SK-N-MC (cell line): ENCODE data around the gene GOSR2.

Experiments used
- EZH2 ChIP-seq: fragments of 200-600 bp; sonication (generic); IDR thresholded peaks from one replicate; pipeline ENCODE4 v1.6.1; 2017; ENCODE audit warnings: antibody characterized with exemption
- FOXP2 ChIP-seq: optimal IDR thresholded peaks from 2 replicates; pipeline ENCODE3; 2011; ENCODE audit warnings: mild to moderate bottlenecking, moderate library complexity; ENCODE audit not compliant: insufficient read depth; ENCODE audit errors: extremely low read length, control extremely low read depth
- POLR2AphosphoS5 ChIP-seq: IDR thresholded peaks from 2 replicates; pipeline ENCODE4 v1.6.1; 2012; ENCODE audit warnings: mild to moderate bottlenecking, low read depth, low read length, borderline replicate concordance

DNA sequence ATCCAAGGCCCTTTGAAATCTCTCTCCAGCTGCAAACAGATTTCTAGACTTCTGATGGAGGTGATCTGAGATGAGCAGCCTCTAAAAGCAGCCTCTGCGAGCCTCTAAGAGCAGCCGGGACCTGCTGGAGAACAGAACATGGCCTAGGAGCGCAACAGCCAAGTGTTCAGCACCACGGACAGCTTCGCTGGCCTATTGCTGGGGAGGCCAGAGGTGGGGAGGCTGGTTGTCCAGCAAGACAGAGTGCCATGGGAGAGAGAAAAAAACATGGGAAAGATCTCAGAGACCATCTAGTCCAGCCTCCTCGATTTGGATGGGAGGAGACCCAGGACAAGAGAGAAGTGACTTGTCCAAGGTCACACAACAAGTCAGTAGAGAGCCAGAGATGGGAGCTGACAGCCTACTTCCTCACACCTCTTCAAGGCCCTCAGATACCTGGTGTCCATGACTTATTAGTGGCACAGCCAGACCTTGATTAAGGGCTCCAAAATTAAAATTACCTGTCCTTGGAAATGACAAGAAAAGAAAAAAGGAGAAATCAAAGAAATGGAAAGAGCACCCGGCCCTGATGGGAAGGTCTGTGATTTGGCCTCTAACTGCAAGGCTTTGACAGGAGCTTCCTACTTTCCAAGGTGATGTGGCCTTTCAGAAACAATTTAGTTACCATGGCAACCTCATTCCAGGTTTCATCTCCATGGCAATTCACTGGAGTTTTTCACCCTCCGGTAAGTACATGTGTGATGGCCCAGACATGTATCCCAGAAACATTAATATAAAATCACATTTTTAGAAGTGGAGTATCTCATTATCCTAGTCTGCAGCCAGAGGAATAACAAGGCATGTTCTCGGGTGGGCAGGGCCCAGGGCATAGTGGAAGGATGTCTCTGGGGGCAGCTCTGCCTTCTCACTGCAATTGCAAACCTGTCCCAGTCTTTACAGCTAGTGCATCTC, 41.6 kb downstream of the GOSR2 start:
- TF ChIP-seq POLR2AphosphoS5 (no peak), EZH2 (no peak), FOXP2 (no peak)
